ES-I3 (cell line): Measurements from ENCODE around the gene FFAR4.

Source experiments
- H3K36me3 ChIP-seq: 2 replicates; pipeline ENCODE4 v1.6.1; 2013; ENCODE audit warnings: mild to moderate bottlenecking, low read length, control low read depth, moderate library complexity; ENCODE audit not compliant: insufficient read depth
- H3K4me1 ChIP-seq: 2 replicates; pipeline ENCODE4 v1.6.1; 2013; ENCODE audit warnings: mild to moderate bottlenecking, control low read depth, low read length; ENCODE audit not compliant: insufficient read depth
- H3K9ac ChIP-seq: 2 replicates; pipeline ENCODE4 v1.6.1; 2013; ENCODE audit warnings: low read depth, mild to moderate bottlenecking, low read length, moderate library complexity
- H3K9me3 ChIP-seq: 2 replicates; pipeline ENCODE4 v1.6.1; 2013; ENCODE audit warnings: mild to moderate bottlenecking, low read length, moderate library complexity; ENCODE audit not compliant: control insufficient read depth, insufficient read depth

Gene FFAR4

GRCh38 chr10:93580828-93581227 lies 14.4 kb downstream of the FFAR4 start:
- no peaks in the 10 kb centered on the region for H3K9me3 ChIP-seq
- H3K36me3 ChIP-seq, result no peaks in the 10 kb centered on the region
- no peak overlapping the region for H3K9ac ChIP-seq
- no peaks in the 10 kb centered on the region for H3K4me1 ChIP-seq

DNA sequence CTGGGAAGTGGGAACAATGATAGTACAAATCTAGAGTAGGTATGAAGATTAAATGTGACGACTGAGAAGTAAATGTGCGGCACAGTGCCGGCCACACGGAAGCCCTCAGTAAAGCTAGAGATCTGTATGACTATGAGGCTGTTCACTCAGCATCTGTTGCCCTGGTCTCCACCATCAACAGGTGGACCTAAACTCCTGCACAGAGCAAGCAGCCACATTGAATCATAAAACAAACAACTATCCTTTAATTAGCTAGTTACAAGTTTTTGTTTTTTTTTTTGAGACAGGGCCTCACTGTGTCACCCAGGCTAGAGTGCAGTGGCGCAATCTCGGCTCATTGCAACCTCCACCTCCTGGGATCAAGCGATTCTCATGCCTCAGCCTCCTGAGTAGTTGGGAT lies 18.0 kb downstream of the FFAR4 start:
- Histone ChIP-seq H3K36me3 (no peaks in the 10 kb centered on the region), H3K9me3 (no peaks in the 10 kb centered on the region), H3K4me1 (no peaks in the 10 kb centered on the region), H3K9ac (no peak overlapping the region)

GRCh38 chr10:93589648-93590562 lies 23.4 kb downstream of the FFAR4 start:
- peaks cover 6% of the 10 kb centered on the region for H3K4me1 ChIP-seq
- no peaks in the 10 kb centered on the region for H3K36me3 ChIP-seq
- no peak overlapping the region for H3K9ac ChIP-seq
- no peaks in the 10 kb centered on the region for H3K9me3 ChIP-seq

- Histone ChIP-seq H3K9ac (no peak overlapping the region), H3K4me1 (peaks cover 6% of the 10 kb centered on the region), H3K9me3 (no peaks in the 10 kb centered on the region), H3K36me3 (no peaks in the 10 kb centered on the region)
Observed at GRCh38 chr10:93590638-93591037, 24.2 kb downstream of the FFAR4 start.

DNA sequence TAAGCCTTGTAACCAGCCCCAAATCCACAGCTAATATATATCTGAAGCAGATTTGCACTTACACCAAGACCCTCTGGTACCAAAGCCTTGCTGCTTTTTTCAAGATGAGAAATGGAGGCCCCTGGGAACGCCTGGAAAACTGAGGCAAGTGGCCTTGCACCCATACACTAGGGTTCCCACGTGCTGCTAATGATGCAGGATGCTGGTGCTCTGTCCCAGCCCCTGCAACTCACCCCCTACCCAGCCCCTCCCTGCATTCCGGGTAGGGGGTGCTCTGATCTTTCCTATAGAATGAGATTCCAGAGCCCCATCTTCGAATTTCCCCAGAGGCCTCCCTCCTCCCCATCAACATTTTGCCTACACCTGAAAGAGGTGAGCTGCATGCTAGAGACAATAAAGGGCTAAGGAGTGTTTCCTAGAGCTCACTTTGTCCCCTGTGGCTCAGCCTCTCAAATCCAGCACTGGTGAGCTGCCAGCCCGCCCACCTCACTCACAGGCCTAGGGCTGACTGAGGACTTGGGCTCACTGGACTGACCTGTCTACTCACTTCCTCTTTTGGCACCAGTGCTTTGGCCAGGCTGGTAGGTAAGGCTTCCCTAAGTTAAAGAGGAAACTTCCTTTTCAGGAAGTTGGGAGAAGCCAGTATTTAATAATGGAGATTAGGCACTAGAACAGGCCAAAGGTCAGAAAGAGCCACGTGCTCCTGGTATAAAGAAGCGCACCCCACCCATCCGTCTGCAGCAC lies 24.8 kb downstream of the FFAR4 start:
- no peak overlapping the region for H3K9ac ChIP-seq
- H3K36me3 ChIP-seq, result no peaks in the 10 kb centered on the region
- no peaks in the 10 kb centered on the region for H3K9me3 ChIP-seq
- peaks cover 6% of the 10 kb centered on the region for H3K4me1 ChIP-seq

DNA sequence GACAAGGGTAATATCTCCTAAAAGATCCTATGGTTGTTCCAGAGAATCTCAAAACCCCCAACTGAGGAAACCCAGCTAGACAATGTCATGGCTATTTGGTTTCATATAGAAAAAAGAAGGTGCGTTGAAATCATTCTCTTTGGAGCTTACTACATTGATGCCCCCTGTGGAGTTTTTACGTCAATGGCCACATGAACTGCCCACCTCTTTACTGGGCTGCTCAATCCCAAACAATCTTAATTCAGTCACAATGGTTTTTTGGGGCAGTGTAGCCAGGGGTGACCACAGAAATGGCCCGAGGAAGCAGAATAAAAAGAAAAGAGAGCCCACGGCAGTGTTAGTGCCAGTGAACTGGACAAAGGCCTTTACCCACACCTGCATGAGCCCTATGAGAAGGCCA lies 26.8 kb downstream of the FFAR4 start:
- no peaks in the 10 kb centered on the region for H3K9me3 ChIP-seq
- H3K9ac ChIP-seq, result no peak overlapping the region
- H3K4me1 ChIP-seq, result peaks cover 6% of the 10 kb centered on the region
- no peaks in the 10 kb centered on the region for H3K36me3 ChIP-seq

DNA sequence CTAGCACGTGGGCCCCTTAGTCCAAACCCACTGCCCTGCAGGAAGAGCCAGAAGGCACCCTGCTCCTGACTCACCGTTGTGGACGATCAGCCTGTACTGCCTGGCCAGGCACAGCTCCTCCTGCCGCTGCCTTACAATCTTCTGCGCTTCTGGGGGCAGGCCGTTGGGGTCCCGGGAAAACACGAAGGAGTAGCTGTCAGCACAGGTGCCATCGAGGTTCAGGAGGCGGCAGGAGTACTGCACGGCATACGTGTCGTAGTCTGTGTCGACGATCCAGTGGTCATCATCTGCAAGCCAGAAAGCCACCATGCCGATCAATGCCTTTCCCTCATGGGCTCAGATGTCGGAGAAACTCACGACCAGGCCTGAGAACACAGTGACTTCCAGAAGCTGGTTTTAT lies 27.3 kb downstream of the FFAR4 start:
- H3K9ac ChIP-seq, result no peak overlapping the region

GRCh38 chr10:93594518-93594917 lies 28.1 kb downstream of the FFAR4 start:
- Histone ChIP-seq H3K9me3 (no peaks in the 10 kb centered on the region), H3K36me3 (no peaks in the 10 kb centered on the region), H3K9ac (no peak overlapping the region), H3K4me1 (peaks cover 6% of the 10 kb centered on the region)

More for the DNA sequence above, 27.3 kb downstream of the FFAR4 start:
- Histone ChIP-seq H3K9me3 (no peaks in the 10 kb centered on the region), H3K36me3 (no peaks in the 10 kb centered on the region), H3K4me1 (peaks cover 6% of the 10 kb centered on the region)

- no peaks in the 10 kb centered on the region for H3K9me3 ChIP-seq
- no peaks in the 10 kb centered on the region for H3K36me3 ChIP-seq
- H3K4me1 ChIP-seq, result peaks cover 6% of the 10 kb centered on the region
- no peak overlapping the region for H3K9ac ChIP-seq
Observed at GRCh38 chr10:93595378-93596161, 29.1 kb downstream of the FFAR4 start.

GRCh38 chr10:93596539-93596938 lies 30.1 kb downstream of the FFAR4 start:
- H3K36me3 ChIP-seq, result no peaks in the 10 kb centered on the region
- peaks cover 5% of the 10 kb centered on the region for H3K4me1 ChIP-seq
- H3K9me3 ChIP-seq, result no peaks in the 10 kb centered on the region
- H3K9ac ChIP-seq, result no peak overlapping the region

- Histone ChIP-seq H3K9ac (no peak overlapping the region), H3K36me3 (no peaks in the 10 kb centered on the region), H3K9me3 (no peaks in the 10 kb centered on the region), H3K4me1 (no peaks in the 10 kb centered on the region)
Observed at GRCh38 chr10:93597075-93597599, 30.7 kb downstream of the FFAR4 start.

DNA sequence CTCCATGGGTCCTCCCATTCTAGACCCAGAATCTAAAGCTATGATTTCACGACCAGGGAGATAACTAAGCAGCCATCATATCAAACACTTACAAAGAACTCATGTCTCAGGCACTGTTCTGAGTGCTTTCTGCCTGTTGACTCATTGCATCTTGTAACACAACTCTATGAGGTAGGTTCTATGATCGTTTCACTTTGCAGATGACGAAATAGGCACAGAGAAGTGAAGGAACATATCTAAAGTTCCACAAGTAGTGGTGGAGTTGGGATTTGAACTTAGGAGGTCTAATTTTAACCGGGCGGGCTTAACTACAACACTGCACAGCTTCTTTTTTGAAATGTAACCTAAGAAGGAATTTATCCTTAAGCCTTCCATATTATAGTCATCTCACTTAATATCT lies 31.7 kb downstream of the FFAR4 start:
- no peak overlapping the region for H3K9ac ChIP-seq
- no peaks in the 10 kb centered on the region for H3K36me3 ChIP-seq
- H3K4me1 ChIP-seq, result no peaks in the 10 kb centered on the region
- no peaks in the 10 kb centered on the region for H3K9me3 ChIP-seq

DNA sequence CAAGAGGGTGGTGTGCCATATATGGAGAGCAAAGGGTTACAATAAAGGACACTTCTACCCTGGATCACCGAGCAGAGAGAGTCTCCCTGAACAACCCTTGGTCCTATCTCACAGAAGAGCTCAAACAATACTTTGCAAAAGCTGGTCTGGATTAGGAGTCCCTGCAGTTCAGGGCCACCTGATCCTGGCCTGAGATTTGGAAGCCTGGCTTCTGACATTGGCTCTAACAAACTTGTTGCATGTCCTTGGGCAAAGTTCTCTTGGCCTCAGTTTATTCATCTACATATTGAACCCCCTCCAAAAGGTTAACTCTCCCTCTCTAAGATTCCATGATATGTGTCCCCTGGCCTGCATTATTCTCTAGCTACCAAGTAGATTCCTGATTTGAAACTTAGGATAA lies 32.9 kb downstream of the FFAR4 start:
- Histone ChIP-seq H3K9me3 (no peaks in the 10 kb centered on the region), H3K36me3 (no peaks in the 10 kb centered on the region), H3K9ac (no peak overlapping the region), H3K4me1 (no peaks in the 10 kb centered on the region)

DNA sequence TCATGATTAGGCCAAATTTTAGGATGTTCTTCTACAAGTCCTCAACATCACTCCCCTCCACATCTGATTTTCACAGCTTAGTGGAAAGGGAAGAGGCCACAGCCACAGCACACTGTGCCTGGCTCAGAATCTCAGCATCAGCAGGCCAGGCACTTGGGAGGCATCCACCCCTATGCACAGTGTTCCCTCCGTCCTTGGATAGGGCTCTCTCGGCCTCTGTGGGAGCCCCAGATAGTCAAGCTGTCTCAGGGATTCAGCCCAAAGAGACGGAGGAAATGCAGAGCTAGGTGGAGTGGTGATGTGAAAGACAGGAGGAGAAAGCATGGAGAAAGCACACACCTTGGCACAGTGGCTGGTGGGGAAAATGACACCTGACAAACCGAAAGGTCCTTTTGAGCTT lies 33.3 kb downstream of the FFAR4 start:
- no peak overlapping the region for H3K9ac ChIP-seq

More for the DNA sequence above, 33.3 kb downstream of the FFAR4 start:
- no peaks in the 10 kb centered on the region for H3K4me1 ChIP-seq
- H3K36me3 ChIP-seq, result no peaks in the 10 kb centered on the region
- no peaks in the 10 kb centered on the region for H3K9me3 ChIP-seq
